Hematopoietic multipotent progenitor cell treated with erythropoietin and hydrocortisone succinate and interleukin-3 and kit ligand, for 4 days (in vitro differentiated cells): ENCODE results near the gene MX1.
"Not testable (repeated sequence)": the region's sequence is repeated elsewhere in the genome, so short reads cannot be mapped to it uniquely, and the experiment has no call there.

Experiments
- DNase-seq: peaks from one replicate; pipeline ENCODE4 v3.0.0-alpha.2; 2015

Gene MX1

GRCh38 chr21:41407541-41408460, 18.2 kb upstream of the MX1 start:
- no peak for DNase-seq

- no peak for DNase-seq
Observed at GRCh38 chr21:41410361-41410760, 15.7 kb upstream of the MX1 start.

- no peak for DNase-seq
Observed at GRCh38 chr21:41410767-41411448, 15.1 kb upstream of the MX1 start.

GRCh38 chr21:41411449-41412089, 14.5 kb upstream of the MX1 start:
- DNase-seq: peak; percentile 44

GRCh38 chr21:41417505-41417904, 8.5 kb upstream of the MX1 start:
- not testable (repeated sequence) for DNase-seq

- DNase-seq: no peak
Observed at GRCh38 chr21:41418393-41418792, 7.6 kb upstream of the MX1 start.

- DNase-seq: no peak
Observed at GRCh38 chr21:41418956-41419680, 6.9 kb upstream of the MX1 start.

GRCh38 chr21:41419921-41420862, 5.8 kb upstream of the MX1 start:
- DNase-seq: peak; percentile 64

GRCh38 chr21:41420998-41421397, 5.0 kb upstream of the MX1 start:
- not testable (repeated sequence) for DNase-seq

- no peak for DNase-seq
Observed at GRCh38 chr21:41422546-41423304, 3.3 kb upstream of the MX1 start.

GRCh38 chr21:41423305-41423636, 2.8 kb upstream of the MX1 start:
- peak; percentile 22 for DNase-seq

GRCh38 chr21:41425588-41425953, 468 bp upstream of the MX1 start:
- no peak for DNase-seq

- no peak for DNase-seq
Observed at GRCh38 chr21:41426676-41427404, 801 bp downstream of the MX1 start.

- no peak for DNase-seq
Observed at GRCh38 chr21:41427556-41427955, 1.5 kb downstream of the MX1 start.

- DNase-seq: no peak
Observed at GRCh38 chr21:41428311-41428710, 2.3 kb downstream of the MX1 start.

- DNase-seq: no peak
Observed at GRCh38 chr21:41428847-41429246, 2.8 kb downstream of the MX1 start.

GRCh38 chr21:41429305-41429704, 3.3 kb downstream of the MX1 start:
- no peak for DNase-seq

- no peak for DNase-seq
Observed at GRCh38 chr21:41429925-41430491, 4.0 kb downstream of the MX1 start.

GRCh38 chr21:41431788-41432548, 5.9 kb downstream of the MX1 start:
- no peak for DNase-seq
